Urothelium cell line (cell line): ENCODE data around the gene SEC62.
"Not testable (repeated sequence)": the region's sequence is repeated elsewhere in the genome, so short reads cannot be mapped to it uniquely, and the experiment has no call there.

Experiments used
- DNase-seq: peaks from one replicate; pipeline ENCODE4 v3.0.0; 2011; ENCODE audit warnings: low spot score, mixed read lengths
- FAIRE-seq: peaks from 2 replicates; lab custom pipeline; 2011; peaks lifted over from hg19 to GRCh38; lab: Jason Lieb, UNC

The SEC62 gene

DNA sequence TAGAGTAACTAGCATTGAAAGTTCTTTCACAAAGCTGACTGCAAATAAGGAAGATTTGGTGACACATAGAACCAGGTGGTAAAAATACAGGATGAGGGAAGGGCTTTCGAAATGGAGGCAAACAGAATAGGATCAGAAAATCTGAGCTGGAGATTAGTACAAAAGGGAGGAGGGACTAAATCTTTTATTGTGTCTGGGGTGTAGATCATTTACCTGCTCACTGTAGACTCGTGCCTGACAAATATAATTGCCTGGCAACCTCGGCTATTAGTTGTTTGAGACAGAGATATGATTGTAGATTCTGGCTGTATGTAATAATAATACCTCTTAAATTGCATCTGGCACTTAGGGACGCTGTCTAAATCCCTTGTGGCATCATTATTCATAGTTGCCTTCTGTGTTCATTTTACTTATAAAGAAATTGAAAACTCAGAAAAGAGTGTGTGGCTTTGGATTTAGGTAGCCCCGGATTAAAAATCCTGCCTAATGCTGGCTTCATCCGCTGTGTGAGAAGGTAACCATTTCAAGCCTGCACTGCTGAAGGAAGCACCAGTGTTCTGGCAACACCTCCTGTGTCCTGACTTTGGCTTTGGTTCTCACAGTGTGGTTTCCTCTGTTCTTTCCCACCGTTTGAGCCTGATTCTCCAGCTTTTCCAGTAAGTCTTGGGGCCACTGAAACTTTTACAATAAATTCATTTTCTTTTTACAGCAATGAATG, 46.2 kb downstream of the SEC62 start:
- FAIRE-seq (no peak), DNase-seq (no peak)

DNA sequence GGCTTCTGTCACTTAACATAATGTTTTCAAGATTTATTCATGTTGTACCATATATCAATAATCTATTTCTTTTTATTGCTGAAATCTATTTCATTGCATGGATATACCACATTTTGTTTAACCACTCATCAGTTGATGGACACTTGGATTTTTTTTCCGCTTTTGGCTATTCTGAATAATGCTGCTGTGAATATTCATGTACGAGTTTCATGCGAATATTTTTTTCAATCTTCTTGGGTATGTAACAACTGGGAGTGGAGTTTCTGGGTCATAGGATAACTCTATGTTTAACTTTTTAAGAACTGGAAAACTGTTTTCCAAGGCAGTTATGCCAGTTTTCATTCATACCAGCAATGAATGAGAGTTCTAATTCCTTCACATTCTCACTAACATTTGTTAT, 49.5 kb downstream of the SEC62 start:
- DNase-seq = no peak
- FAIRE-seq = no peak

DNA sequence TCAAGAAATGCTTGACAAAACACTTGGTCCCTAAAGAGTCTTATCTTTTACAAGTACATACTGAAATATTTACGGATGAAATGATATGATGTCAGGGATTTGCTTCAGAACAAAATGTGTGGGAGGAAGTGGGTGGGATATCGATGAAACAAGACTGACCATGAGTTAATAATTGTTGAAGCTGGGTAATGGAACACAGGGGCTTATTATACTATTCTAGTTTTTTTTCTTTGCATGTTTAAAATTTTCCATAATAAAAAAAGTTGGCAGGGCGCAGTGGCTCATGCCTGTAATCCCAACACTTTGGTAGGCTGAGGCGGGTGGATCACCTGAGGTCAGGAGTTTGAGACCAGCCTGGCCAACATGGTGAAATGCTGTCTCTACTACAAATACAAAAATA, 52.7 kb downstream of the SEC62 start:
- DNase-seq, FAIRE-seq: not testable (repeated sequence)

DNA sequence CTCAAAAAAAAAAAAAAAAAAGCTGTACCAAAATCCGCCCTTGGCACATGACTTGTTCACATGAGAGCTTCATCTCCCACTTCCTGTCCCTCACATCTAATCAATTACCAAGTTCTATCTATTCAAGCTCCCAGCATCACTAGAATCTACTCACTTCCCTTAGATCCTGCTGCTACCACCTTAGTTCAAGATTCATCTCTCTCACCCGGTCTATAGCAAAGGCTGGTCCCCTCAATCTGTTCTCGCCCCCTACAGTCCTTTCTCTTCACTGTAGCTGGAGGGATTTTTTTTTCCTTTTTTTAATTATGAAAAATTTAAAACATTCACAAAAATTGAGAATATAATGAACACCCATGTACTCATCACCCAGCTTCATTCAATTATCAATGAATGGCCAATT, 54.5 kb downstream of the SEC62 start:
- DNase-seq (no peak), FAIRE-seq (no peak)

DNA sequence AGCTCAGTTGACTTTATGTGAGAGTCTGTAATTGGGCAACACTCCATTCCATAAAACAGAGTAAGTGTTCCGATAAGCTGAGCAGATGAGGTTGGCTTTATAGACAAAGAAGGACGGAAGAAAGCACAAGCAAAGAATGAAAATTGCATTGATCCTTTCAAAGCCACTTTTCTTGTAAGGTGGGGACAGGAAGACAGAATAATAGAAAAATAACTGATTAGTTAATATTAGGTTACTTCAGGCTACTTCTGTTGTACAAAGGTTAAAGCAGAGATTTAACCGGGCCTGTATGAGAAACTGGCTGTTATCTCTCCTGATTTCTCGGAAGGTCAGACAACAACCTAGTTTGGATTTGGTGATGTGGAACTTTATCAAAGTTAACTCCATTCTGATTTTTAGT, 55.7 kb downstream of the SEC62 start:
- DNase-seq (no peak), FAIRE-seq (no peak)

DNA sequence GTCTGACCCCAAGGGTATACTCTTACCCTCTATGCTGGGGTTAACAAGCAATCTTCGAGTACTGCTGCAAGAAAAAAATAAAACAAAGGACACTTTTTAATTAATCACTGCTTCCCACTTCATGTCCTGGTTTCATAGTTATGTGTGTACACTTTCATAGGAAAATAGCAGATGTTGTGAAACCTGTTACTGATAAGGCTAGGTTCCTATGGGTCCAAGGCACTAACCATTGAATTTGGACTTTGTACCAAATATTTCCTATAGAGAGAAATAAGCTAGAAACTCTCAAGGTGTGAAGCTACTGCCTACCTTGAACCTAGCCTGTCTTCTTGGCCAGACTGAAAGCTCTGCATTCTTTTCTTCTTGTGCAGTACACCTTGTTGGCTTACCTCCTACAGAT, 56.6 kb downstream of the SEC62 start:
- no peak for FAIRE-seq
- no peak for DNase-seq

DNA sequence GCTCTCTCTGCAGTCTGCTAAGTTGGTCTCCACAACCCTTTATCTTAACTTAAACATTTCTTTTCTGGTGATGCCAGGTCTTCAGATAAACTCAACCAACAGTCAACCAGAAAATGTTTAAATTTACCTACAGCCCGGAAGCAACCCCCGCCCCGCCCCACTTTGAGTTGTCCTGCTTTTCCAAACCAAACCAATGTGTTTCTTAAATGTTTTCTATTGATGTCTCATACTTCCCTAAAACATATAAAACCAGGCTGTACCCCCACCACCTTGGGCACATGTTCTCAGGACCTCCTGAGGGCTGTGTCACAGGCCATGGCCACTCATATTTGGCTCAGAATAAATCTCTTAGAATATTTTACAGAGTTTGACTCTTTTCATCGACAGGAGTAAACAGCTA, 58.0 kb downstream of the SEC62 start:
- DNase-seq = no peak

DNA sequence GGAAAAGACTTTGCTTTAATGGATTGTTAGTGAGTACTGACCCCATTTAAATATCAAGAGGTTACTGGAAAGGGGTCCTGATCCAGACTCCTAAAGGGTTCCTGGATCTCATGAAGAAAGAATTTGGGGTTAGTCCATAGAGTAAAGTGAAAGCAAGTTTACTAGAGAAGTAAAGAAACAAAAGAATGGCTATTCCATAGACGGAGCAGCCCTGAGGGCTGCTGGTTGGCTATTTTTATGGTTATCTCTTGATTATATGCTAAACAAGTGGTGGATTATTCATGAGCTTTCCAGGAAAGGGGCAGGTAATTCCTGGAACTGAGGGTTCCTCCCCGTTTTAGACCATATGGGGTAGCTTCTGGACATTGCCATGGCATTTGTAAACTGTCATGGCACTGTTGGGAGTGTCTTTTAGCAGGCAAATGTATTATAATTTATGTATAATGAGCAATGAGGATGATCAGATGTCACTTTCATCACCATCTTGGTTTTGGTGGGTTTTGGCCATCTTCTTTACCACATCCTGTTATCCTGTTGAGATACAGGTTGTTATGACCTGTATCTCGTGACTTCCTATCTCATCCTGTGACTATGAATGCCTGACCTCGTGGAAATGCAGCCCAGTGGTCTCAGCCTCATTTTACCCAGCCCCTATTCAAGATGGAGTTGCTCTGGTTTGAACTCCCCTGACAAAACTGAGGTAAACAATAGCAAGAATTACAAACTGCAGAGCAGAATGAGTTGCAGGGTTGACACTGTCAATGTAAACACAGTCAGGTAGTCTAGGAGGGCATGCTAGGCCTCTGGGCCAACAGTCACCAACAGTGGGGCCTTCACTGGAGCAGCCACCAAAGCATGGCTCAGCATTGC, 60.9 kb downstream of the SEC62 start:
- no peak for FAIRE-seq
- DNase-seq = no peak

More for the DNA sequence above, 58.0 kb downstream of the SEC62 start:
- no peak for FAIRE-seq

DNA sequence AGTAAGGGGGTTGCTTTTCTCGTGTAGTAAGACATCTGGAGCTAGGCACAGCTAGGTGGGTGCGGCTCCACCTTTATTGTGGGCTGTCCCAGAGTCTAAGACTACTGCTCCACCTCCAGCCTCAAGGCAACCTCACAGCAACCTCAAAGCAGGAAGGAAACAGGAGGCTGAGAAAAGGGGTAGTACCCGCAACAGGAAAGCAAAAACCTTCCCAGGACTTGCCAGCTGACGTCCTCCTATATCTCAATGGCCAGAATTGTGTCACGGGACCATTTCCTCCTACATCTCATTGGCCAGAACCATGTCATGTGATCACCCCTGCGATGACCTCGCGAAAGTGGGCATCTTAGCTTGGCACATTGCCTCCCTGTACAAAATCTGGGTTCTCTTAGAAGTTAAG, 66.9 kb downstream of the SEC62 start:
- FAIRE-seq = no peak
- DNase-seq = no peak

DNA sequence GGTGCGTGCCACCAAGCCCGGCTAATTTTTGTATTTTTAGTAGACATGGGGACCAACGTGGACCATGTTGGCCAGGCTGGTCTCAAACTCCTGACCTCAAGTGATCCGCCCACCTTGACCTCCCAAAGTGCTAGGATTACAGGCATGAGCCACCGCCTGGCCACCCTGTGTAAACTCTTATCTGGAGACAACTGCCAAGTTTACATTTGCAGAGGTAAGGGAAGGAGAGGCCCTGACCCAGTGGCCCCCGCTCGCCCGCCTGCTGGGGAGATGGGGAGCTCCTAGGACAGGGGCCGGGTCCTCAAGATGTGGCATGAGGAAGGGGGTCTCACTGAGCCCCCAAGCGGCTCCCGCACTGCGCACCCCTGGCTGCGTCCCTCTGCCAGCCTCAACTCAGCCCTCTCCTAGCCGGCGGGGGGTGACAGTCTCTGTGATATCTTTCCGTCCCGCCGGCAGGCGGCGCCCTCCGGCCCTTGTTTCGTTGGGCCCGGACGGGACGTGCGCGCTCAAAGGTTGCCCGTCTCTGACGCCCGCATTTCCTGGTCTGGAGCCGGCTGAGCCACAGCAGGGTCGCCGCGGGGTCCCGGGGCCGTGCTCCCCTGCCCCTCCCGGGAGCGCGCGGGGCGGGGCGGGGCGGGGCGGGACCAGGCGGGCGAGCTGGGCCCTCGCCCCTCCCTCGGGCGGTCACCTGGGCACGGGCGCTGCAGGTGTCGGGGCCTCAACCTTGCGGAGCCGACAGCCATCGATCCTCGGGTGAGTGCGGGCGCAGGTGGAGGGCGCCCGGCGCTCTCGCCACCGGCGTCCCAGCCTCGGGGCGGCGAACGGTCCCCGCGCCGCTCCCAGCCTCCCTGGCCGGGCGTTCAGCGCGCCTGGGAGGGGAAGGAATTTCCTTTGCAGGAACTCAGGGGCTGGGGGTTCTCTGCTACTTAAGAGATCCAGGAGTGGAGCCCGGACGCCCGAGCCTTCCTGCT, 71.1 kb downstream of the SEC62 start, which contains the start of gene GPR160:
Gene GPR160 (plus strand): TSS at position 533 of the 971 bp plus-strand sequence. CDS start 45,978 bp downstream, outside the sequence.
- FAIRE-seq = no peak
- no peak for DNase-seq

DNA sequence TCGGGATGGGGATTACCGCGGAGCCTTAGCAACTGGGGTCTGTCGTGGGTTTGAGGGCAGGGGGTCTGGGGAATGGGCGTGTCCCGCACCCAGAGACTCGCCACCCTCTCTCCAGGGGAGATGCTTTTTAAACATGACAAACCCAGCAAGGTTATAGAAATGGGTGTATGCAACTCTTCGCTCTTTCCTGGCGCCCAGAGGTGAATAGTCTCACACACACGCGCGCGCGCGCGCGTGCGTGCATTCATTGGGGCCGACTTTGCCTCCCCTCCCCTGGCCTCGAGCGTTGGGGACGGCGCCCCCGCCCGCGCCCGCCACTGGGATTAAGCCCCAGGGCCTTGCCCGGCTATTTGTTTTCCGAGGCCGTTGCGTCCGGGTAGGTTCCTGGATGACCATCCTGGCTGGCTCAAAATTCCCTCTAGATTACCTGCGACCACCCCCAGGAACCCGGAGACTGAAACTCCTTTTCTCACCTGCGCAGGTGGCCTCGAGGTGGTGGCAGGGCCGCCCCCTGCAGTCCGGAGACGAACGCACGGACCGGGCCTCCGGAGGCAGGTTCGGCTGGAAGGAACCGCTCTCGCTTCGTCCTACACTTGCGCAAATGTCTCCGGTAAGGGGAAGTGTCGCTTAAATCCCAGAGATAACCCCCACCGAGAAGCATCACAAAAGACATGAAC, 72.0 kb downstream of the SEC62 start:
- FAIRE-seq (no peak), DNase-seq (no peak)

DNA sequence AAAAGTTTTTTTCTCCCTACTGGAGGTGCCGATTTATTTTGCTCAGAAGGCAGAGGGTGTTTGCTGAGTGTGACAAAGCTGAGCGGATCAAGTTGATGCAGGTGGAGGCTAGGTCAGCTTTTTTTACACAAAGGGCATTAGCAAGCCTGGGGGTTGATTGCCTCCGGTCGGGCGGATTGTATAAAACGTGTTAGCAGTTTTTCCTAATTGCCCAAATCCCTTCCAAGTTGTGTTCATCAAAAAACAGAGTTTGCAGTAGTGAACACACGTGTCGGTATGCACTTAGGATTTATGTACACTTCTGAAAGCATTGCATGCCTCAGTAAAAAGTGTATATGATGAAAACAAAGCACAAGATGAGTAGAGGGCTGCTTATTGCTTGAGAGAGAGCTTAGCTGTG, 73.8 kb downstream of the SEC62 start:
- FAIRE-seq = no peak
- no peak for DNase-seq

DNA sequence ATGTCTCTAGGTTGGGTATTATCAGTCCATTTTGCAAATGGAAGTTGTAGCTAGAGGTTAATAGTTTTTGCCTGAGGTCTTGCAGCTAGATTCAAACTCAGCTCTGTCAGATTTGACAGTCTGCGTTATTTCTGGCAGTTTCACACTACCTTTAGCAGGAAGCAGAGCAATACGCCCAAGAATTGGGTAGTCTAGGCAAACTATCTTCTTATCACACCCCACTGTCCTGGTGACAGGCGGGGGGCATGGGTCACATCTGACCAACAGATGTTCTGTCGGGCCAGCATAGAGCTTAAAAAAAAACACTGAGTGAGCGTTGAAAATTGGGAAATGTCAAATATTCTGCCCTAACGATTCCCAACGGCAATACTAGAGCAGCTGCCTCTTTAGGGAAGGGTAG, 76.9 kb downstream of the SEC62 start:
- DNase-seq (no peak), FAIRE-seq (no peak)

DNA sequence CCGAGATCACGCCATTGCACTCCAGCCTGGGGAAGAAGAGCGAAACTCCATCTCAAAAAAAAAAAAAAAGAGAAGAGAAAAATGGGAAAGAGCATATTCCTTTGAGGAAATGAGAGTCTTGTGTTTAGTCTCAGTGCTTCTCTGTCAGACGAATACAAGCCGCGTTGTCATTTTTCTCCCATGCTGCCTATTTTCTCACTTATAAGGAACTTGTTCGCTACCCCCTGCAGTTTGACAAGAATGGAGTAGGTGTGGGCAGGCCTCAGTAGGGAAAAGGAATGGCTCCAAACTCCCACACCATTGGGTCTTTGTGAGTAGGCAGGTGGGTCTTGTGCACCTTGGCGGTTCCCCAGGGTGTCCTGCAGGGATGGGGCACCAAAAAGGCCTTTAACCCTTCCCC, 77.7 kb downstream of the SEC62 start:
- no peak for FAIRE-seq
- DNase-seq = no peak

DNA sequence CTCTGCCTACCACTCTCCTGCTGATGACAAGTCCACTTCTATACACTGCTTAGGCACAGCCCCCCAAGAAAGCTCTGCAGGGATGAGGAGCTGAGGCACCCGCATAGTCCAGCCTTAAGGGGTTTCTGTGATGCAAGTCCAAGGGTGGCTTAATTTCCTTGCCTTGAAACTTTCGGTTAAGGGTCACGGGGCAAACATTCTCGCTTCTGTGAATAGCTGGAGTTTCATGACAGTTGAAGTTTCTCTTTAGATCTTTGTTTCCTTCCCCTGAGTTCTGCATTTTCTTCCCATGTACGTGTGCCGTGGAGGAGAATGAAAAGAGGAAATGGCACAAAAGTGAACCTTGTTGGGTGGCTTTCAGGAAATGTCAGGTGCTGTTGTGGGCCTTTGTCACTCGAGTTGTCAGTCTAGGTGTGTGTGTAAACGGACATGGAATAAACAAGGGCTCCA, 78.2 kb downstream of the SEC62 start:
- no peak for FAIRE-seq
- no peak for DNase-seq

DNA sequence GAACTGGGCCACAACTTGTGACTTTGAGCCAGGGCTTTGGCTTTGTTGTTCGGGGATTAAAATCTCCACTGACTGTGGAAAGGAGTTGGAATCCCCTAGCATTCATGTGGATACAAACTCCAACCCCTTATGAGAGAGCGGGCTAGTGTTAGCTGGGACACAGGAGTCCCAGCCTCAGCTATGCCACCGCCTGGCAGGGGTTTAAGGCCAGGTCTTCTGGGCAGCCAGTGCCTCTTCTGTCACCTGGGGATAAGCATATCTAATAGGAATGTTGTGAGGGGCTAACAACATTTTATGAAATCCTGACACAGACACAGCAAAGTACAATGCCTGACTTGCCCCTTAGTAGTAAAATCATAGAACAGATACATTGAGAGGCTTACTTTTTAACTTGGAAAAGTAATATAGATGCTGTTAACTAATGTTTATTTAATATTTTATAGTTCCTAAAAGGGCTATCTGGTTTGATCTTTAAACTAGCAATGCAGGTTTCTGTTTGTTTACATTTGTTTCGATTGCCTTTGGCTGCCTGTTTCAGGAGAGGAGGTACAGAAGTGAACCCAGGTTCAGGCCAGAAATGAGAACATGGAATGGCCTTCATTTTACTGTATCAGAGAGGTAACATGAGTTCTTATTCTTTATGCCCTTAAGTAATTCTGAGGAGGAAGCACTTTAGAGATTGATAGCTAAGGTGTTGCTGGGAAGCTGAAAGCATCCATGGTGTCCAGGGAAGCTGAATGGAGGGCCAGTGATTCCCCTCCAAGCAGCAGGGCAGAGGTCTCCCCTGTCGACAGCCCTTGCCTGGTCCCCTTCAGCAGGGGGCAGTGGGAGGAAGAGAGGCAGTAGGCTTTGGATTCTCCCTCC, 79.9 kb downstream of the SEC62 start:
- FAIRE-seq (no peak), DNase-seq (no peak)

DNA sequence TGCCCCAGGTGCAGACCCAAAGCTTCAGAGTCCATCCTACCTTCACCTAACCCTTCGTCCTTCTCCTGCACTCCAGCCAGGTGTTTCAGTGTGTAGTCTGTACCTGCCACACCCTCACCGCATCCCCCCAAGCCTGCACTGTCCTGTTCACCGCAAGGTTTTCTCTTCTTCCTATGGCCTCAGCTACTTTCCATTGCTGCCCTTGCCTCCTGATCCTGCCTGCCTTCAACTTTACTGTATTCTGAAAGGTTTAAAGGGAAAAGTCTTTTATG, 80.5 kb downstream of the SEC62 start:
- DNase-seq = no peak
- no peak for FAIRE-seq
